HG02840 (cell line): Measurements from ENCODE around the gene STK10.
"Not testable (repeated sequence)": the region's sequence is repeated elsewhere in the genome, so short reads cannot be mapped to it uniquely, and the experiment has no call there.

ENCODE experiments used
- ATAC-seq: cut with Tn5 transposase; IDR thresholded peaks from one replicate; pipeline ENCODE4 v1.9.1; 2021; ENCODE audit warnings: mild to moderate bottlenecking, moderate library complexity, moderate number of reproducible peaks; ENCODE audit not compliant: unreplicated experiment, low FRiP score

STK10 gene

GRCh38 chr5:172029876-172030275 is 158.1 kb downstream of the STK10 start:
- no peak for ATAC-seq

- ATAC-seq = no peak
Observed at GRCh38 chr5:172028167-172028566, 159.9 kb downstream of the STK10 start.

- not testable (repeated sequence) for ATAC-seq
Observed at GRCh38 chr5:172020110-172020786, 167.8 kb downstream of the STK10 start.

GRCh38 chr5:172015346-172015745 is 172.7 kb downstream of the STK10 start:
- no peak for ATAC-seq

- no peak for ATAC-seq
Observed at GRCh38 chr5:172010278-172010677, 177.7 kb downstream of the STK10 start.

GRCh38 chr5:172009536-172010270 is 178.3 kb downstream of the STK10 start:
- no peak for ATAC-seq

- no peak for ATAC-seq
Observed at GRCh38 chr5:172008689-172009141, 179.3 kb downstream of the STK10 start.

GRCh38 chr5:172008111-172008455 is 179.9 kb downstream of the STK10 start:
- ATAC-seq = no peak

- ATAC-seq = no peak
Observed at GRCh38 chr5:172007175-172008110, 180.6 kb downstream of the STK10 start.

- peak; percentile 87 for ATAC-seq
Observed at GRCh38 chr5:172006321-172007174, 181.5 kb downstream of the STK10 start, which contains the start of gene FBXW11. TSS of gene FBXW11 (minus strand) at chr5:172006638. CDS start at chr5:172006502, 136 bp downstream.

- peak; percentile 1 for ATAC-seq
Observed at GRCh38 chr5:172005708-172006320, 182.2 kb downstream of the STK10 start.

GRCh38 chr5:172004824-172005237 is 183.2 kb downstream of the STK10 start:
- ATAC-seq = no peak

GRCh38 chr5:172003746-172004145 is 184.3 kb downstream of the STK10 start:
- ATAC-seq = no peak

- ATAC-seq = no peak
Observed at GRCh38 chr5:172002840-172003512, 185.0 kb downstream of the STK10 start.

- ATAC-seq = no peak
Observed at GRCh38 chr5:172002310-172002709, 185.7 kb downstream of the STK10 start.

GRCh38 chr5:171999877-172000276 is 188.1 kb downstream of the STK10 start:
- ATAC-seq = no peak

- no peak for ATAC-seq
Observed at GRCh38 chr5:171999100-171999499, 188.9 kb downstream of the STK10 start.

- no peak for ATAC-seq
Observed at GRCh38 chr5:171997011-171997410, 191.0 kb downstream of the STK10 start.

- no peak for ATAC-seq
Observed at GRCh38 chr5:171992813-171993212, 195.2 kb downstream of the STK10 start.
